ENCODE measurements around the gene SFRP5. TPM values are rescaled to one million over a fixed set of nuclear protein-coding genes. Genes with fewer than 3 reads are reported as not detected.

Gene SFRP5
- total RNA-seq: 6.4 TPM

GRCh38 chr10:97771913-97772823 is at the start of gene SFRP5:
TSS of gene SFRP5 (minus strand) at chr10:97771999. CDS start at chr10:97771833, 166 bp downstream.
- peak; percentile 29 for ATAC-seq
- DNase-seq (ENCODE audit: low spot score): no peak

- ATAC-seq (no peak), DNase-seq (ENCODE audit: low spot score) (no peak)
Observed at GRCh38 chr10:97820096-97820704, 48.4 kb upstream of the SFRP5 start.

- DNase-seq (ENCODE audit: low spot score) (no peak), ATAC-seq (no peak)
Observed at GRCh38 chr10:97818572-97818971, 46.8 kb upstream of the SFRP5 start.

GRCh38 chr10:97816609-97817008 is 44.8 kb upstream of the SFRP5 start:
- DNase-seq (ENCODE audit: low spot score) (no peak), ATAC-seq (no peak)

GRCh38 chr10:97814996-97815395 is 43.2 kb upstream of the SFRP5 start:
- ATAC-seq (no peak), DNase-seq (ENCODE audit: low spot score) (no peak)

GRCh38 chr10:97813311-97813710 is 41.5 kb upstream of the SFRP5 start:
- ATAC-seq (no peak), DNase-seq (ENCODE audit: low spot score) (no peak)

- ATAC-seq (no peak), DNase-seq (ENCODE audit: low spot score) (no peak)
Observed at GRCh38 chr10:97812696-97813095, 40.9 kb upstream of the SFRP5 start.

GRCh38 chr10:97811958-97812357 is 40.2 kb upstream of the SFRP5 start:
- no peak for ATAC-seq
- DNase-seq (ENCODE audit: low spot score): no peak

- no peak for DNase-seq (ENCODE audit: low spot score)
- ATAC-seq: no peak
Observed at GRCh38 chr10:97810446-97810845, 38.6 kb upstream of the SFRP5 start.

- ATAC-seq: no peak
- DNase-seq (ENCODE audit: low spot score): no peak
Observed at GRCh38 chr10:97805949-97806348, 34.1 kb upstream of the SFRP5 start.

- DNase-seq (ENCODE audit: low spot score) (no peak), ATAC-seq (no peak)
Observed at GRCh38 chr10:97805096-97805884, 33.5 kb upstream of the SFRP5 start.

GRCh38 chr10:97801422-97801821 is 29.6 kb upstream of the SFRP5 start:
- no peak for ATAC-seq
- DNase-seq (ENCODE audit: low spot score): no peak

- DNase-seq (ENCODE audit: low spot score): no peak
Observed at GRCh38 chr10:97800474-97800873, 28.7 kb upstream of the SFRP5 start.

GRCh38 chr10:97798958-97799610 is 27.3 kb upstream of the SFRP5 start:
- no peak for DNase-seq (ENCODE audit: low spot score)
- ATAC-seq: no peak

More at GRCh38 chr10:97800474-97800873, 28.7 kb upstream of the SFRP5 start:
- ATAC-seq: no peak

- no peak for ATAC-seq
- no peak for DNase-seq (ENCODE audit: low spot score)
Observed at GRCh38 chr10:97796651-97797050, 24.9 kb upstream of the SFRP5 start.

GRCh38 chr10:97795886-97796285 is 24.1 kb upstream of the SFRP5 start:
- DNase-seq (ENCODE audit: low spot score) (no peak), ATAC-seq (no peak)

GRCh38 chr10:97791824-97792721 is 20.3 kb upstream of the SFRP5 start:
- ATAC-seq (peak; percentile 93), DNase-seq (ENCODE audit: low spot score) (peak; percentile 69)

- no peak for ATAC-seq
- no peak for DNase-seq (ENCODE audit: low spot score)
Observed at GRCh38 chr10:97789770-97790397, 18.1 kb upstream of the SFRP5 start.

Measured in left lobe of liver (tissue), 2 donors.